H7 (cell line): ENCODE results near the gene ARG2. TPM values are rescaled to one million over a fixed set of nuclear protein-coding genes. Genes with fewer than 3 reads are reported as not detected.
"Not testable (repeated sequence)": the region's sequence is repeated elsewhere in the genome, so short reads cannot be mapped to it uniquely, and the experiment has no call there.

Experiments
- DNase-seq: peaks from one replicate; pipeline ENCODE4 v3.0.0; 2012
- H3K27me3 ChIP-seq: 2 replicates; pipeline ENCODE4 v1.6.0; 2011; ENCODE audit warnings: mild to moderate bottlenecking, low read length; ENCODE audit not compliant: control insufficient read depth, insufficient read depth
- H3K36me3 ChIP-seq: replicated peaks from 2 replicates; pipeline ENCODE4 v1.5.1; 2011; ENCODE audit warnings: low read length; ENCODE audit not compliant: control insufficient read depth, insufficient read depth
- H3K4me3 ChIP-seq: 2 replicates; pipeline ENCODE4 v1.5.1; 2011; ENCODE audit warnings: low read depth, mild to moderate bottlenecking, control low read depth, low read length, moderate library complexity; ENCODE audit not compliant: insufficient read depth
- total RNA-seq: library from RNA; depleted of rRNA; stranded (reverse); fragments of >200 nt; shearing (Covaris generic); gene quantifications from 2 replicates; pipeline ENCODE4 v1.2.3, GENCODE V29; 2014

Gene ARG2
- total RNA-seq, 1 experiment from 2014 or later: 32.1 TPM

DNA sequence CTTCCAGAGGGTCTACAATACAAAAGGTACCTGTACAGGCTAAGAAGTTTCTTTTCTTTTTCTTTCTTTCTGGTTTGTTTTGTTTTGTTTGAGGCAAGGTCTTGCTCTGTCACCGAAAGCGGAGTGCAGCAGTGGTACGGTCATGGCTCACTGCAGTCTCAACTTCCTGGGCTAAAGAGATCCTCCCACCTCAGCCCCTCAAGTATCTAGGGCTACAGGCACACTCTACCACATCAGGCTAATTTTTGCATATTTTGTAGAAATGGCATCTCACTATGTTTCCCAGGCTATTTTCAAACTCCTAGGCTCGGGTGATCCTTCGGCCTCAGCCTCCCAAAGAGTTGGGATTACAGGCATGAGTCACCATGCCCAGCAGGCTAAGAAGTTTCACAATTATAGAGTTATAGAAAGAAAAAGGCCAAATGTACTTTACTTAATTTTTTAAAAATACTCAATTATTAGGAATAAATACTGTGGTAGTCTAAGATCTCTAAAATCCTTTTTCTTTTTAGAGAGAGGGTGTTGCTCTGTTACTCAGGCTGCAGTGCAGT is 16.6 kb upstream of the ARG2 start:
- Histone ChIP-seq H3K4me3 (no peak overlapping the region), H3K27me3 (peaks cover 29% of the 10 kb centered on the region), H3K36me3 (no peaks in the 10 kb centered on the region)
- no peak for DNase-seq

GRCh38 chr14:67607646-67608045 is 12.1 kb upstream of the ARG2 start:
- DNase-seq: peak; percentile 29
- Histone ChIP-seq H3K36me3 (no peaks in the 10 kb centered on the region), H3K4me3 (no peak overlapping the region), H3K27me3 (peaks cover 58% of the 10 kb centered on the region)

DNA sequence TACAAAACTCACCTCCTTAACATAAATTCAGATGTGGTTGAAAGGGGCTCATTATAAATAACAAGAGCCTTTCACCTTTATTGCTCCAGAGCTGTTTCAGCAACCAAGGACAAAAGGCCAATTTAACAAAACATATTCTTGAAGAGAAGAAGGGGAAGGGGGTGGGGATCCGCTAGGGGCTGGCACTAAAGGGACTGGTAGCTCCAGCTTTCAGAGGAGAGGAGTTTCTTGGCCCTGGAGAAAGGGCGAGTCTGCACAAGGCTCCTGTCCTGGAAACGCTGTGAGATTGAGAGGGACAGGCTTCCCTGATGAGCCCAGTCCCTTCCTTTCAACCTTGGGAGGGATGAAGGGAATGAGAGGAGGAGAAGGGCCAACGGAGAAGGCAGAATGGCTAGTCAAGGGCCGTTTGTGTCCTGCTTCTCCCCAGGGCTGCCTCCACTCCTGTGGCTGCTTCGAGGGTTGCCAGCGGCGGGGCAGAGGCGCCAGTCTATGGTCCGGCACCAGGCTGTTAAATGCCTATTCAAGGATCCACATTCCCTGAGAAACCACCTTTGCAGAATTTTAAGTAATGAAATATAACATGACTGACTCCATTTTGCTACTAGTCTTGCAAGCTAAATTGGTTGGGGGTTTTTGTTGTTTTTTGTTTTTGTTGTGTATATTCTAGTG is 9.9 kb upstream of the ARG2 start:
- no peak overlapping the region for H3K4me3 ChIP-seq
- peaks cover 54% of the 10 kb centered on the region for H3K27me3 ChIP-seq
- H3K36me3 ChIP-seq: no peaks in the 10 kb centered on the region
- DNase-seq: no peak

GRCh38 chr14:67610491-67610890 is 9.2 kb upstream of the ARG2 start:
- Histone ChIP-seq H3K27me3 (peaks cover 49% of the 10 kb centered on the region), H3K4me3 (no peak overlapping the region), H3K36me3 (no peaks in the 10 kb centered on the region)
- DNase-seq: no peak

GRCh38 chr14:67618617-67619063 is 1.1 kb upstream of the ARG2 start:
- peak; percentile 53 for DNase-seq
- no peak overlapping the region for H3K4me3 ChIP-seq
- peaks cover 9% of the 10 kb centered on the region for H3K27me3 ChIP-seq
- no peaks in the 10 kb centered on the region for H3K36me3 ChIP-seq

DNA sequence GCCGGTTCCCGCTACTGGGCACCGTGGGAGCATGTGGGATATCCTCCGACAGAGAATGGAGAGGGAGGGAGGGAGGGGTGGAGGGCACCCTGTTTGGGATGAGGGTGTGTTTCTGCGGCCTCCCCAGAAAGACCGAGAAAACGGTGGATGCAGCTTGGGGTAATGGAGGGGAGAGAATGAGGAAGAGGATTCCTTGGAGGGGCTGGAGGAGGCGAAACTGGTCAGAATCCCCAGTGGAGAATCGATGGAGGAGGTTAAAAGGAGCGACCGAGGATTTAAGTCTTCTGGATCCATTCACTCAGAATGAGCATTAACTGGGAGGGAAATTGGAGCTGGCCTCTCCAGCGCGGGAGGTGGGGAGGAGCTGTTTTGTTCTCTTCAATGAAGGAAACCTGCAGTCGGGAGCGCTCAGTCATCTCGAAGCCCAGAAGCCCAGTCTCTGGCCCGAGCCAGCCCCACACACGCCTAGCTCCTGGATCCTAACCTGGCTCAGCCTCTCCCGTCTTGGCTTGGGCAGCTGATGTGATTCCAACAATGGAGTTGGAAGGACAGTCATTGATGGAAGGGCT is 581 bp downstream of the ARG2 start:
- H3K4me3 ChIP-seq: peak overlapping the region; percentile 67
- peaks cover 9% of the 10 kb centered on the region for H3K27me3 ChIP-seq
- peak; percentile 70 for DNase-seq
- H3K36me3 ChIP-seq: no peaks in the 10 kb centered on the region

DNA sequence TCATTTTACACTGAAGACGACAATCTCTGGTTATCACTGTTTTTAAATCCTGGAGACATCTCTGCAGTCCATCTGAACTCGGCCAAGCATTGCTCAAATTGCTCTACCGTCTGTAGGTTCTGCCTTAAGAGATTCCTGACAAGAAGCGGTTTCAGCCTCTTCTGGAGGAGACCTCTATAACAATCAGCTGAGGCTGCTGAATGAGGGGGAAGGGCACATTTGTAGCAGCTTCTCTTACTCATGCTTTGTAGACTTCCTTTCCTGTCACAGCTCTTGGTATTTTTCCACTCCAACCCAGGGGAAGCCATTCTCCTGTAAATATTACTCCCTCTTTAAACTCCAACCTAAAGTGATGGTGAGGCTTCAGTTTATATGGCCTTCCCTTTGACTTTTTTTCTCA is 3.0 kb downstream of the ARG2 start:
- Histone ChIP-seq H3K4me3 (no peak overlapping the region), H3K27me3 (peaks cover 9% of the 10 kb centered on the region), H3K36me3 (no peaks in the 10 kb centered on the region)
- peak; percentile 50 for DNase-seq

DNA sequence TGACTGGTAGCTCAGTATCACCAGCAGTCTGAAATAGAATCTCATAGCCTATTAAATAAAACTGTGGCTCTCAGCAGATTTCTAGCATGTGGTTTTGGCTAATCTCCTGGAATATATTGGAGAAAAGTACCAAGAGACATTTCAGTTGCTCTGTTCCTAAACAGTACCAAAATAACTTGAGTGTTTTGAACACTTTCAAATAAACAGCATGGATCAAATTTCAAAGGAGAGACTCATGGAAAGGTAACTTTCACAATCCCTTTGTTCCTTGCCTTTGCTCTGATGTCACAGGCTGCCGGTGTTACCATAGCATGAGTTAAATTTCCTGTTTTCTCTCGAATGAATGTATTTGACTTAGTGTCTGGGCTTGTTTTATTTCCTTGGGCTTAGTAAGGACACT is 3.4 kb downstream of the ARG2 start:
- Histone ChIP-seq H3K36me3 (no peaks in the 10 kb centered on the region), H3K27me3 (peaks cover 9% of the 10 kb centered on the region), H3K4me3 (no peak overlapping the region)
- DNase-seq: no peak

DNA sequence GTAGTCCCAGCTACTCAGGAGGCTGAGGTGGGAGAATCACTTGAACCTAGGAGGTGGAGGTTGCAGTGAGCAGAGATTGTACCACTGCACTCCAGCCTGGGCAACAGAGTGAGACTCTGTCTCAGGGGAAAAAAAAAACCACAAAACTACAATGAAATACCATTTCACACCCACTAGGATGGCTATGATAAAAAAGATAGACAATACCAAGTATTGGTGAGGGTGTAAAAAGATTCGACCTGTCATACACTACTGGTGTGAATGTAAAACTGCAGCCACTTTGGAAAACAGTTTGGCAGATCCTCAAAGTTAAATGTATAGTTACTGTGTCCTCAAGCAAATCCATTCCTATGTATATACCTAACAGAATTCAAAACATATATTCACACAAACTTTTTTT is 6.4 kb downstream of the ARG2 start:
- H3K4me3 ChIP-seq: not testable (repeated sequence)

GRCh38 chr14:67627519-67627918 is 7.8 kb downstream of the ARG2 start:
- no peak for DNase-seq
- H3K27me3 ChIP-seq: no peaks in the 10 kb centered on the region
- no peak overlapping the region for H3K4me3 ChIP-seq
- no peaks in the 10 kb centered on the region for H3K36me3 ChIP-seq

More for the DNA sequence above, 6.4 kb downstream of the ARG2 start:
- not testable (repeated sequence) for DNase-seq, H3K27me3 ChIP-seq, H3K36me3 ChIP-seq

- no peaks in the 10 kb centered on the region for H3K36me3 ChIP-seq
- no peaks in the 10 kb centered on the region for H3K27me3 ChIP-seq
- H3K4me3 ChIP-seq: no peak overlapping the region
- DNase-seq: no peak
Observed at GRCh38 chr14:67630186-67630585, 10.5 kb downstream of the ARG2 start.

DNA sequence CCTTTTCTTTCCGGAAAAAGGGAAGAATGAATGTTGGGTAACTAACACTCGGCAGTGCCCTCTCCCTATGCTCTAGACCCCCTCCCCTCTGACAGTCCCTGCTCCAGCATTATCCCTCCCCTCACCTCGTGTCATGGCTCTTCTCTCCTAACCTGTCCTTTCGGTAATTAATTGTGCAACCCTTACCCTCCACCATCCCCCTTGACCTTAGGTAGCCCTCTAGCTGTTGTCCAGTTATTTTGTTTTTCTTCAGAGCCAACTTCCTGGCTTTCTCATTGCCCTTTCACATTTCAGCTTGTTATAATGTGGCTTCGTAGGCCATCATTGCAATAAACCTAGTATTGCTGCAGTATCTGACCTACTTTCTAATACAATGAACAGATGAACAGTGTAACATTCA is 11.2 kb downstream of the ARG2 start:
- Histone ChIP-seq H3K4me3 (no peak overlapping the region), H3K36me3 (no peaks in the 10 kb centered on the region), H3K27me3 (no peaks in the 10 kb centered on the region)
- no peak for DNase-seq

GRCh38 chr14:67633451-67634147 is 13.9 kb downstream of the ARG2 start:
- Histone ChIP-seq H3K36me3 (no peaks in the 10 kb centered on the region), H3K4me3 (no peak overlapping the region), H3K27me3 (no peaks in the 10 kb centered on the region)
- no peak for DNase-seq

DNA sequence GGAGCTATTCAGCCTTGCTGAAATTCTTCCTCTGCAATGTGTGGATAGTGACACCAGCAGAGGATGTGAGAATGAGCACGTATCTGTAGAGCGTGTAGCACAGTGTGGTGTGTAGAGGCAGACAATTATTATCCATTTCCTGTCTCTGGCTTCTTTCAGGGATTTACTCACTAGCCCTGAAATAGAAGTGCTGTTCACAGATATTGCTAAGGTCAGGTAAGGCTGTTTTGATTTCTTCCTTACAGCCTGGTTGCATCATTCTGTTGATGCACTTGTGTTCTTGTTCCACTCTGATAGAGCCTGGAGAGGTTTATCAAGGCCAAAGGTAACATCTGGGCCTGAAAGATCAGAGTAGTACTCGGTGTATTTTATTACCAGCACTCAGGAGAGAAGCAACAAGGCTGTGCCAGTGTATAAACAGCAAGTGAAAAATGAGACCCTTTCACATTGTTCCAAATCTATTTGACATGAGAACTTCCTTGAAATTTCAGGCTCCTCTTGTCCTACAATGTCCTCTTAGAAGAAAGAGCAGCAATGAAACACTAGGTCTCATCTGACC is 16.7 kb downstream of the ARG2 start:
- H3K27me3 ChIP-seq: no peaks in the 10 kb centered on the region
- H3K4me3 ChIP-seq: no peak overlapping the region
- DNase-seq: no peak
- H3K36me3 ChIP-seq: no peaks in the 10 kb centered on the region

DNA sequence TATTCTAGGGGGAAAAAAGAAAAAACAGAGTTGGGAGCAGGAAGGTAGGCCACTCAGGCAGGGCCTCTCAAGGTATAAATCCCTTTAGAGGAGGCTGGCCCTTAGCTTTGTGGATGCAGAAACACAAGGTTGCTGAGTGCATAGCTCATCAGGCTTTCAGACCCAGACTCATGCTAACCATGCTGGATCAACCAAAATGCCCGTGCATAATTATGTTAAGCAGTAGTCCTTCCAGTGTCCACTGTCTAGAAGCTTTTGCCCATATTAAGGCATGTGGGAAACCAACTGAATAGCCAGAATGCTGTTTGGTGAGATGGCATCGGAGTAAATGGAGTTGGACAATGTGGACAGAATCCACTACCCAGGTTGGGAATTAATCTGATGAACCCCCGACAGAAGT is 18.9 kb downstream of the ARG2 start:
- no peaks in the 10 kb centered on the region for H3K27me3 ChIP-seq
- H3K4me3 ChIP-seq: no peak overlapping the region
- no peaks in the 10 kb centered on the region for H3K36me3 ChIP-seq
- no peak for DNase-seq
